Glomerular visceral epithelial cell (primary cell): ENCODE data around the gene KCTD12.
A peak's percentile ranks its signal among the peaks of the same experiment; 100 is the strongest.
"Not testable (repeated sequence)": the region's sequence is repeated elsewhere in the genome, so short reads cannot be mapped to it uniquely, and the experiment has no call there.

ENCODE experiments used
- DNase-seq: peaks from one replicate; pipeline ENCODE4 v3.0.0-alpha.2; 2016; ENCODE audit errors: extremely low spot score

KCTD12 gene

GRCh38 chr13:76886292-76887075, at the start of gene KCTD12:
Gene KCTD12 (minus strand): TSS chr13:76886405. CDS start chr13:76886148, 257 bp downstream.
- peak; percentile 76 for DNase-seq

DNA sequence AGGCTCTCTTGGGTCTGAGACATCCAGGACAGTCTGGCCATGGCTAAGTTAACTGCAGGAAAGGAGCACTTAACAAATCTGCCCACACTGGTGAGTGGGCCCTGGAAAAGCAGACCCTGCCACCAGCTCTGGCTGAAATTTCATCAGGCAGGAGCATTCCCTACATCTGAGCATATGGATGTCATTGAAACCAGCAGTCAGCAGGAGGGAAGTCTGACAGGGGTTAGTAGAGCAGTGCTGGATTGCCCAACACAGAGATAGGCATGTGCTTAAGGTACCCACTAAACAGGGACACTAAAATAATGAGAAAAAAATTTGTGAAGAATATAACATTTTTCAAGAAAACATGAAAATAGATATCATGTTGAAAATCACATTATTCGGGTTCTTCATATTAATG, 48.5 kb upstream of the KCTD12 start:
- no peak for DNase-seq

GRCh38 chr13:76932076-76932475, 45.9 kb upstream of the KCTD12 start:
- no peak for DNase-seq

DNA sequence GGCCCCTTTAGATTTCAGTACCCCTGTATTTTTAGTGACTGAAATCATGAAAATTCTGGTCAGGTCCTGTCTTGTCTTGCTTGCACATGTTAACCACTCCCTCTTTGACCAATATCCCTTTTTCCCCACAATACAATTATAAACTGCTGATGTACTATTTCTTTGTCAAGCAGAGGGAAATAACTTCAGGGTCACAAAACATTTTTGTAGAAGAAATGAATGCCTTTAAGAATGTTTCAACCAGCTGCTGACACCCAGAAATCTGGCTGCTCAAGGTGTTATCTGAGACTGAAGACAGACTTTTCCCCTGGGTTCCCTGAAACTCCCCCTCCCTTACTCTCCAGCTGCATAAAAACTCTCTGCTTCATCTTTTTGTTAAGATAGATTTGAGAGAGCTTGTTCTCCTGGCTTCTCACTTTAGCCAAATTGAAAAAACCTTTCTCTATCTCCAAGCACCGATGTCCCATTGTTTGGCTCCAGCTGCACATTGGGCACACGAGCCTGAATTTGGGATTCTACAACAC, 43.7 kb upstream of the KCTD12 start:
- no peak for DNase-seq

DNA sequence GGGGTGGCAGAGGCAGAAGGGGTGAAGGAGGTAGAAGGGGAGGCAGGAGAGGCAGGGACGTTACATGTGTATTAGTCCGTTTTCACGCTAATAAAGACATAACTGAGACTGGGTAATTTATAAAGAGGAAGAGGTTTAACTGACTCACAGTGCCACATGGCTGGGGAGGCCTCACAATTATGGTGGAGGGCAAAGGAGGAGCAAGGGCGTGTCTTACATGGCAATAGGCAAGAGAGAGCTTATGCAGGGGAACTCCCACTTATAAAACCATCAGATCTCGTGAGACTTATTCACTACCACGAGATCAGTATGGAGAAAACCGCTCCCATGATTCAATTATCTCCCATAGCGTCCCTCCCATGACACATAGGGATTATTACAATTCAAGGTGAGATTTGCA, 43.1 kb upstream of the KCTD12 start:
- DNase-seq, result no peak

DNA sequence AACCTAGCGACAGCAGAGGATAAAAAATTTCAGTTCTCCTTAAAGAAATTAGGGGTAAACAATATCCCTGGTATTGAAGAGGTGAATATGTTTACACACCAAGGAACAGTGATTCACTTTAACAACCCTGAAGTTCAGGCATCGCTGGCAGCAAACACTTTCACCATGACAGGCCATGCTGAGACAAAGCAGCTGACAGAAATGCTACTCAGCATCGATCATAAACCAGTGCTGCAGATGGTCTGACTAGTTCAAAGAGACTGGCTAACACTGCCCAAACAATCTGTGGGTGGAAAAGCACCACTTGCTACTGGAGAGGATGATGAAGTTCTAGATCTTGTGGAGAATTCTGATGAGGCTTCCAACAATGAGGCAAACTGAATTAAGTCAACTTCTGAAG, 42.3 kb upstream of the KCTD12 start:
- DNase-seq, result no peak

- no peak for DNase-seq
Observed at GRCh38 chr13:76927955-76928354, 41.8 kb upstream of the KCTD12 start.

DNA sequence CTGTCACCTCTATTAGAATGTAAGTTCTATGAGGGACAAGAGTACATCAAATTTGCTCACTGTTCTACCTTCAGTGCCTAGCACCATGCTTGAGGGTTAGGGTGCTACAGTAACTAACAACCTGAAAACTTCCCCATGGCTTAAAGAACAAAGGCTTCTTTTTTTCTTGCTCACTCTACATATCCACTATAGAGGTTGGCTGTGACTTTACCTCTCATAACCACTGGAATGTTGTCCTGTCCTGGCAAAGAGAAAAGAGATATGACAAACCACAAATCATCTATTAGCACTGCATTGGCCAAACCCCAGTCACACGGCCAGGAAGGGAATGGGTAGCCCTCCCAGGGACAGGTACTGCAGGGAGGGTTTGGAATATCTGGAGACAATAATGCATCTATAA, 38.9 kb upstream of the KCTD12 start:
- no peak for DNase-seq

- DNase-seq, result no peak
Observed at GRCh38 chr13:76921516-76921915, 35.3 kb upstream of the KCTD12 start.

- not testable (repeated sequence) for DNase-seq
Observed at GRCh38 chr13:76917755-76918481, 31.7 kb upstream of the KCTD12 start.

DNA sequence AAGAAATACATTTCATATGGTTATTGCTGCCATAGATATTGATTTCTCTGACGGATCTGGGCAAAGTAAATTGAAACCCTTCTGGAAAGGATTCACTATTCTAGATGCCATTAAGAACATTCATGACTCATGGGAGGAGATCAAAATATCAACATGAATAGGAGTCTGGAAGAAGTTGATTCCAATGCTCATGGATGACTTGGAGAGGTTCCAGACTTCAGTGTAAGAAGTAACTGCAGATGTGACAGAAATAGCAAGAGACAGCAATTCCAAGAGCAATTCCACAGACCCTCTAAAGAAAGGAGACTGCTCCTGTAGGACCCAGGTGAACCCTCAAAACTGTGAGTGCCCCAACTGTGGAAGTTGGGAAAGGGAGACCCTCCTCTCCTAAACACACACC, 30.9 kb upstream of the KCTD12 start:
- DNase-seq, result no peak

DNA sequence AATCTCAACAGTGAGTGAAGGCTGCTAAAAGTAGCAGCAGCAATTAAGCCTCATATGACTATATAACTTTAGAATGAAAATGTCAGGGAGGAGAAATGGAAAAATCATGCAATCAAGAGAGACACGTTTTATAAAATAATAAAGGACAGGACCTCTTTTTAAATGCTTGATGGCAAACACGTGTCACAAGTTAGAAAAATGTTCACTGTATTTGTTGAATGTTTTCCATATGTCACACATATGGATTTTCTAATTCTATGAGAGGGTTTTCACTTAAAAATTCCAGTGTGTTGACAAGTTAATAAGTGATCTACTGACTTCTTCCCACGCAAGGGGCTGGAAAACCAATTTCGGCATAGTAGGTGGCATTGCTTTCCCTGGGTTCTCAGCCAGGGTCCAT, 27.7 kb upstream of the KCTD12 start:
- no peak for DNase-seq

DNA sequence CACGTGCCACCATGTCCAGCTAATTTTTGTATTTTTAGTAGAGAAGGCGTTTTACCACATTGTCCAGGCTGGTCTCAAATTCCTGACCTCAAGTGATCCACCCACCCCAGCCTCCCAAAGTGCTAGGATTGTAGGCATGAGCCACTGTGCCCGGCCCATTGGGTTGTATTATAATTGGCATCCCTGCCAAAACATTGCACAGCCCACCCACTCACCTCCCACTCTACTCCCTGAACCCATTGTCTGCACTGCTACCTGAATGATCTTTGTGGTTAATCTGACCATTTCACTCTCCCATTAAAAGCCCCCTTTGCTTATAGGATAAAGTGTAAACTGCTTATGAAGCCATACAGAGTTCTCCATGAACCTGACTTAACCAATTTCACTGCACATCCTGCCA, 26.3 kb upstream of the KCTD12 start:
- no peak for DNase-seq

DNA sequence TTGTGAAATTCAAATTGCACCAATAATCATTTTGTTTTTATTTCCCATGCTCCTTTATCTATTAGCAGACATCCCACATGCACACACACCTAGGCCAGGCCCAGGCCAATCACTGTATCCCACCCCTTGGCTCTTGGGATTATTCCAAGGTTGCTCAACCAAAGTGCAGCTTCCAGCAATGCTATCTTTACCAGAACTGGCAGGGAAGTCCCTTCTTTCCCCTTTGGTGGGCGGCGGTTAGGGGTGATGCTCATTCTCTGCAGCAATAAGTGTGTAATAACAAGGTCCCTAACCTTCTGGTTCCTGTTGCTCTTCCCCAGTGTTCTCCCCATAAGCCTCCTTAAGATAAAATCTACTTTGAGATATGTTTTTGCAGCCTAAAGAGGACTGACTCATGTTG, 18.3 kb upstream of the KCTD12 start:
- DNase-seq, result no peak

- DNase-seq, result peak; percentile 64
Observed at GRCh38 chr13:76903544-76904162, 17.4 kb upstream of the KCTD12 start.

DNA sequence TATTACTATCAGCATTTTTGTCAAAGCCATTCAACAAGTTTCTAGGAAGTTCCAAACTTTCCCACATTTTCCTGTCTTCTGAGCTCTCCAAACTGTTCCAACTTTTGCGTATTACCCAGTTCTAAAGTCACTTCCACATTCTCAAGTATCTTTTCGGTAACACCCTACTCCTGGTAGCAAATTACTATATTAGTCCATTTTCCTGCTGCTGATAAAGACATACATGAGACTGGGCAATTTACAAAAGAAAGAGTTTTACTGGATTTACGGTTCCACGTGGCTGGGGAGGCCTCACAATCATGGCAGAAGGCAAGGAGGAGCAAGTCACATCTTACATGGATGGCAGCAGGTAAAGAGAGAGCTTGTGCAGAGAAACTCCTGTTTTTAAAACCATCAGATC, 12.9 kb upstream of the KCTD12 start:
- DNase-seq, result not testable (repeated sequence)

GRCh38 chr13:76897171-76897570, 11.0 kb upstream of the KCTD12 start:
- not testable (repeated sequence) for DNase-seq

- no peak for DNase-seq
Observed at GRCh38 chr13:76894401-76895110, 8.4 kb upstream of the KCTD12 start.

GRCh38 chr13:76892488-76892887, 6.3 kb upstream of the KCTD12 start:
- no peak for DNase-seq

- peak; percentile 26 for DNase-seq
Observed at GRCh38 chr13:76890021-76890420, 3.8 kb upstream of the KCTD12 start.

- DNase-seq, result no peak
Observed at GRCh38 chr13:76889254-76889653, 3.0 kb upstream of the KCTD12 start.

- DNase-seq, result no peak
Observed at GRCh38 chr13:76888421-76888820, 2.2 kb upstream of the KCTD12 start.
